ENCODE results near the gene STK40. TPM values are rescaled to one million over a fixed set of nuclear protein-coding genes. Genes with fewer than 3 reads are reported as not detected.

The STK40 gene
- total RNA-seq, 2 donors from 2014 or later: 19.4 to 32.4 TPM

GRCh38 chr1:36420409-36420808 is 34.7 kb upstream of the STK40 start:
- Mint-ChIP-seq H3K27me3 (ENCODE audit: insufficient read depth) (no peaks in the 10 kb centered on the region), H3K36me3 (ENCODE audit: low read depth) (peaks cover 4% of the 10 kb centered on the region), H3K27ac (no peak overlapping the region), H3K4me1 (peaks cover 2% of the 10 kb centered on the region), H3K9me3 (no peaks in the 10 kb centered on the region), H3K4me3 (no peak overlapping the region)
- 0 to 76% methylated on average over 1 to 5 of the region's 5 CpGs for WGBS, 2 experiments (ENCODE audit: insufficient coverage in 1 of 2, insufficient read length in 1 of 2)
- DNase-seq: no peak
- Histone ChIP-seq H3K4me3 (ENCODE audit: low read length) (no peak overlapping the region), H3K4me1 (ENCODE audit: control insufficient read depth, insufficient read depth, low read length) (no peaks in the 10 kb centered on the region), H3K27me3 (ENCODE audit: control insufficient read depth, insufficient read depth, low read length, poor library complexity, severe bottlenecking) (no peaks in the 10 kb centered on the region), H3K27ac (ENCODE audit: low read depth, low read length) (no peak overlapping the region), H3K9me3 (ENCODE audit: control insufficient read depth, low read length) (no peaks in the 10 kb centered on the region), H3K36me3 (ENCODE audit: control insufficient read depth, insufficient read depth, low read length) (no peaks in the 10 kb centered on the region), H3K9ac (ENCODE audit: extremely low read depth, low read length, poor library complexity, severe bottlenecking) (no peak overlapping the region)
- TF ChIP-seq CTCF (conservative IDR thresholded peaks at IDR 0.05): no peak

GRCh38 chr1:36419569-36419968 is 33.8 kb upstream of the STK40 start:
- H3K4me3 Mint-ChIP-seq: no peak overlapping the region

GRCh38 chr1:36419140-36419539 is 33.4 kb upstream of the STK40 start:
- no peak overlapping the region for H3K4me3 ChIP-seq (ENCODE audit: low read length)
- 83 to 92% methylated on average over 3 of the region's 3 CpGs for WGBS, 2 experiments (ENCODE audit: insufficient coverage in 1 of 2, insufficient read length in 1 of 2)
- peaks cover 8% of the 10 kb centered on the region for H3K9me3 ChIP-seq (ENCODE audit: control insufficient read depth, low read length)
- peaks cover 2% of the 10 kb centered on the region for H3K4me1 Mint-ChIP-seq
- H3K4me1 ChIP-seq (ENCODE audit: control insufficient read depth, insufficient read depth, low read length): no peaks in the 10 kb centered on the region
- DNase-seq: no peak
- no peaks in the 10 kb centered on the region for H3K27me3 ChIP-seq (ENCODE audit: control insufficient read depth, insufficient read depth, low read length, poor library complexity, severe bottlenecking)
- H3K36me3 Mint-ChIP-seq (ENCODE audit: low read depth): peaks cover 9% of the 10 kb centered on the region
- no peak overlapping the region for H3K4me3 Mint-ChIP-seq
- H3K27ac ChIP-seq (ENCODE audit: low read depth, low read length): no peak overlapping the region
- H3K9me3 Mint-ChIP-seq: peaks cover 6% of the 10 kb centered on the region
- TF ChIP-seq CTCF (conservative IDR thresholded peaks at IDR 0.05): no peak
- H3K27me3 Mint-ChIP-seq (ENCODE audit: insufficient read depth): no peaks in the 10 kb centered on the region
- no peak overlapping the region for H3K27ac Mint-ChIP-seq
- no peaks in the 10 kb centered on the region for H3K36me3 ChIP-seq (ENCODE audit: control insufficient read depth, insufficient read depth, low read length)
- H3K9ac ChIP-seq (ENCODE audit: extremely low read depth, low read length, poor library complexity, severe bottlenecking): no peak overlapping the region

More at GRCh38 chr1:36419569-36419968, 33.8 kb upstream of the STK40 start:
- Mint-ChIP-seq H3K27me3 (ENCODE audit: insufficient read depth) (no peaks in the 10 kb centered on the region), H3K4me1 (peaks cover 2% of the 10 kb centered on the region), H3K36me3 (ENCODE audit: low read depth) (peaks cover 5% of the 10 kb centered on the region), H3K9me3 (peaks cover 1% of the 10 kb centered on the region), H3K27ac (no peak overlapping the region)
- H3K27ac ChIP-seq (ENCODE audit: low read depth, low read length): no peak overlapping the region
- no peak overlapping the region for H3K4me3 ChIP-seq (ENCODE audit: low read length)
- WGBS, 2 experiments (ENCODE audit: insufficient coverage in 1 of 2, insufficient read length in 1 of 2): 79 to 90% methylated on average over 2 to 4 of the region's 4 CpGs
- H3K36me3 ChIP-seq (ENCODE audit: control insufficient read depth, insufficient read depth, low read length): no peaks in the 10 kb centered on the region
- peaks cover 4% of the 10 kb centered on the region for H3K9me3 ChIP-seq (ENCODE audit: control insufficient read depth, low read length)
- no peaks in the 10 kb centered on the region for H3K27me3 ChIP-seq (ENCODE audit: control insufficient read depth, insufficient read depth, low read length, poor library complexity, severe bottlenecking)
- DNase-seq: no peak
- H3K9ac ChIP-seq (ENCODE audit: extremely low read depth, low read length, poor library complexity, severe bottlenecking): no peak overlapping the region
- no peak for TF ChIP-seq CTCF (conservative IDR thresholded peaks at IDR 0.05)
- no peaks in the 10 kb centered on the region for H3K4me1 ChIP-seq (ENCODE audit: control insufficient read depth, insufficient read depth, low read length)

All from endodermal cell (in vitro differentiated cells).